Body of pancreas (tissue), 4 donors: ENCODE data around the gene RIOK1. TPM values are rescaled to one million over a fixed set of nuclear protein-coding genes. Genes with fewer than 3 reads are reported as not detected.

Experiments
- ATAC-seq: fragments of 150-250 bp; one replicate; pipeline ENCODE4 v1.9.1; 2016
- DNase-seq, 4 donors: peaks; one replicate each; pipeline ENCODE4 v3.0.0-alpha.2; 2019
- H3K27ac ChIP-seq, 4 donors: fragments of 200-600 bp; sonication (generic); 1 replicate in 3 of 4; 2 replicates in 1 of 4; pipeline versions ENCODE4 v1.5.1 to v1.6.1; 2016 to 2019; ENCODE audit warnings: mild to moderate bottlenecking in 1 of 4, mixed read lengths in 1 of 4, moderate library complexity in 1 of 4
- H3K27me3 ChIP-seq, 2 donors: fragments of 200-600 bp; sonication (generic); one replicate each; pipeline ENCODE4 v1.6.0; 2016; ENCODE audit warnings: mild to moderate bottlenecking in 1 of 2
- H3K36me3 ChIP-seq, 2 donors: fragments of 200-600 bp; sonication (generic); replicated peaks in 1 of 2; 2 replicates each; pipeline ENCODE4 v1.5.1; 2016; ENCODE audit warnings: low read depth in 2 of 2; ENCODE audit not compliant: insufficient read depth in 1 of 2
- H3K4me1 ChIP-seq: fragments of 200-600 bp; sonication (generic); one replicate; pipeline ENCODE4 v1.6.0; 2016
- H3K4me3 ChIP-seq, 2 donors: fragments of 200-600 bp; sonication (generic); 1 replicate in 1 of 2; 2 replicates in 1 of 2; pipeline ENCODE4 v1.5.1; 2016 to 2019
- H3K9me3 ChIP-seq, 3 donors: fragments of 200-600 bp; sonication (generic); 1 replicate in 2 of 3; 2 replicates in 1 of 3; pipeline ENCODE4 v1.5.1; 2016
- POLR2A ChIP-seq, 3 donors: fragments of 450-650 bp; IDR thresholded peaks; one replicate each; pipeline ENCODE4 v1.6.1; 2016; ENCODE audit warnings: antibody characterized with exemption in 3 of 3, mild to moderate bottlenecking in 2 of 3
- WGBS, 2 donors: methylation state at CpG; one replicate each; pipeline ENCODE4 v1.1.5; 2017; 5-methylcytosine and 5-hydroxymethylcytosine counted together
- intact Hi-C: fragments of 100-400 bp; cut with DNase I; formaldehyde crosslinking; loops from one replicate; pipeline ENCODE4 v1.15.1; 2023
- total RNA-seq, 2 donors: library from RNA; depleted of rRNA; stranded (reverse); fragments of >200 nt; gene quantifications; one replicate each; pipeline ENCODE4 v1.1.0, GENCODE V29; 2016
- TF ChIP-seq, protein P1 (sequence below), 7 experiments: fragments of 450-650 bp in 4 of 7; fragments of 200-600 bp in 3 of 7; sonication (generic) in 3 of 7; IDR thresholded peaks; one replicate each; pipeline ENCODE4 v1.5.1; 2016 to 2019; ENCODE audit warnings: antibody characterized with exemption in 7 of 7

The RIOK1 gene
- total RNA-seq, 2 donors from 2014 or later: 7.9 to 19.2 TPM

GRCh38 chr6:7401075-7401474, 11.5 kb downstream of the RIOK1 start:
- no peak for ATAC-seq
- intact Hi-C loops: no loop called here

DNA sequence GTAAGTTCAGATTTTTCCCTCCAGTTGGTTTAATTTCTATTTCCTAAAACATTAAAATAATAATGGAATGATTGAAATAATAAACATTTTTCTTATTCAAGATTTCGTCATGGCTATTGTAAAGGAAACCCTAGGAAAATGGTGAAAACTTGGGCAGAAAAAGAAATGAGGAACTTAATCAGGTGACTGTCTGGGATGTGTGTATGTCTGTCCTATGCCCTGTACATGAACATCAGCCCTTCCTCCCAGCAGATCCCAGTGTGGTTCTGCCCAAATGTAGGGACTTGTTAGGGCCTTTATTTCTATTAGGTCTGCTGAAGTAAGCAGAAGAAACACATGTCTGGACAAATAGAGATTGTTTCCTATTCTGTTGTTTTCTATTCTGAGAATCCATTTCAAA, 13.1 kb downstream of the RIOK1 start:
- 70 to 77% methylated on average over 1 of the region's 1 CpG for WGBS, 2 donors
- intact Hi-C loops: no loop called here
- DNase-seq (peak in 1 of 4 donors; percentile 26), ATAC-seq (no peak)
- no peak overlapping the region for H3K27ac ChIP-seq
- H3K4me3 ChIP-seq: no peak overlapping the region
- H3K36me3 ChIP-seq: peaks cover 4 to 42% of the 10 kb centered on the region in 2 donors
- no peaks in the 10 kb centered on the region for H3K9me3 ChIP-seq
- no peaks in the 10 kb centered on the region for H3K4me1 ChIP-seq
- H3K27me3 ChIP-seq: no peaks in the 10 kb centered on the region
- TF ChIP-seq, protein P1, sequence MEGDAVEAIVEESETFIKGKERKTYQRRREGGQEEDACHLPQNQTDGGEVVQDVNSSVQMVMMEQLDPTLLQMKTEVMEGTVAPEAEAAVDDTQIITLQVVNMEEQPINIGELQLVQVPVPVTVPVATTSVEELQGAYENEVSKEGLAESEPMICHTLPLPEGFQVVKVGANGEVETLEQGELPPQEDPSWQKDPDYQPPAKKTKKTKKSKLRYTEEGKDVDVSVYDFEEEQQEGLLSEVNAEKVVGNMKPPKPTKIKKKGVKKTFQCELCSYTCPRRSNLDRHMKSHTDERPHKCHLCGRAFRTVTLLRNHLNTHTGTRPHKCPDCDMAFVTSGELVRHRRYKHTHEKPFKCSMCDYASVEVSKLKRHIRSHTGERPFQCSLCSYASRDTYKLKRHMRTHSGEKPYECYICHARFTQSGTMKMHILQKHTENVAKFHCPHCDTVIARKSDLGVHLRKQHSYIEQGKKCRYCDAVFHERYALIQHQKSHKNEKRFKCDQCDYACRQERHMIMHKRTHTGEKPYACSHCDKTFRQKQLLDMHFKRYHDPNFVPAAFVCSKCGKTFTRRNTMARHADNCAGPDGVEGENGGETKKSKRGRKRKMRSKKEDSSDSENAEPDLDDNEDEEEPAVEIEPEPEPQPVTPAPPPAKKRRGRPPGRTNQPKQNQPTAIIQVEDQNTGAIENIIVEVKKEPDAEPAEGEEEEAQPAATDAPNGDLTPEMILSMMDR (IDR thresholded peaks at IDR 0.05): no peak
- no peak for TF ChIP-seq POLR2A (IDR thresholded peaks at IDR 0.05)

More at GRCh38 chr6:7401075-7401474, 11.5 kb downstream of the RIOK1 start:
- Histone ChIP-seq H3K4me1 (no peaks in the 10 kb centered on the region), H3K4me3 (no peak overlapping the region), H3K27me3 (no peaks in the 10 kb centered on the region), H3K36me3 (peaks cover 4 to 40% of the 10 kb centered on the region in 2 donors), H3K27ac (no peak overlapping the region), H3K9me3 (no peaks in the 10 kb centered on the region)
- TF ChIP-seq POLR2A (IDR thresholded peaks at IDR 0.05): no peak
- TF ChIP-seq, protein P1 (IDR thresholded peaks at IDR 0.05): no peak
- 78 to 82% methylated on average over 3 of the region's 3 CpGs for WGBS, 2 donors
- no peak for DNase-seq

- Histone ChIP-seq H3K27me3 (no peaks in the 10 kb centered on the region), H3K36me3 (peaks cover 4 to 42% of the 10 kb centered on the region in 2 donors), H3K4me1 (no peaks in the 10 kb centered on the region), H3K9me3 (no peaks in the 10 kb centered on the region), H3K4me3 (no peak overlapping the region), H3K27ac (no peak overlapping the region)
- intact Hi-C loops: no loop called here
- DNase-seq (no peak), ATAC-seq (no peak)
- WGBS, 2 donors: 74 to 77% methylated on average over 5 of the region's 5 CpGs
- TF ChIP-seq POLR2A (IDR thresholded peaks at IDR 0.05): no peak
- TF ChIP-seq, protein P1 (IDR thresholded peaks at IDR 0.05): no peak
Measured at GRCh38 chr6:7404546-7404945, 14.9 kb downstream of the RIOK1 start.

DNA sequence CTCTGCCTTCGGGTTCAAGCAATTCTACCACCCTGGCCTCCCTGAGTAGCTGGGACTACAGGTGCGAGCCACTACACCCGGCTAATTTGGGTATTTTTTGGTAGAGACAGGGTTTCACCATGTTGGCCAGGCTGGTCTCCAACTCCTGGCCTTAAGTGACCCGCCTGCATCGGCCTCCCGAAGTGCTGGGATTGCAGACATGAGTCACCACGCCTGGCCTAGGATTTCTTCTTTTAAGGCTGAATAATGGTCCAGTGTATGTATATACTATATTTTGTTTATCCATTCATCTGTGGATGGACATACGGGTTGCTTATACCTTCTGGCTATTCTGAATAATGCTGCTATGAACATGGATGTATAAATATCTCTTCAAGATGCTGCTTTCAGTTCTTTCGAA, 17.1 kb downstream of the RIOK1 start:
- no peak for TF ChIP-seq POLR2A (IDR thresholded peaks at IDR 0.05)
- TF ChIP-seq, protein P1 (IDR thresholded peaks at IDR 0.05): no peak
- H3K27me3 ChIP-seq: no peaks in the 10 kb centered on the region
- no peak overlapping the region for H3K4me3 ChIP-seq
- H3K27ac ChIP-seq: no peak overlapping the region
- H3K4me1 ChIP-seq: no peaks in the 10 kb centered on the region
- no peak for DNase-seq
- peaks cover 4 to 51% of the 10 kb centered on the region in 2 donors for H3K36me3 ChIP-seq
- WGBS, 2 donors: 91 to 92% methylated on average over 9 of the region's 9 CpGs
- no peak for ATAC-seq
- intact Hi-C loops: no loop called here
- no peaks in the 10 kb centered on the region for H3K9me3 ChIP-seq

DNA sequence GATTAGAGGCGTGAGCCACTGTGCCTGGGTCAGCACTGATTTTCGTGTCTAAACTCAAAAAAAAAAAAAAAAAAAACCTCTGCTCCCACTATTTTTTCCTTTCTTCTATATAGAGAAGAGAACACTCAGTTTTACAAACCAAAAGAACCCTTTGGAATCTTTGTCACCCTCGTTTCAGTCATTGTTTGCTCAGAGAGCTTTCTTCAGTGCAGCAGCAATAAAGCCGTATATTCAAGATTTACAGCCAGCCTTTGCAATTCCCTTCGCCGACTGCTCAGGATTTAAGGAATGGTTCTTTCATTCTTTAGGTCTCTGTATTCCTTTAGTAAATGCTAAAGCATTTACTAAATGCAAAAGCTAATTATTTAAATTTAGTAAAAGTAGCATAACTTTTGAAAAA, 20.1 kb downstream of the RIOK1 start:
- H3K4me1 ChIP-seq: no peaks in the 10 kb centered on the region
- H3K27me3 ChIP-seq: no peaks in the 10 kb centered on the region
- DNase-seq: no peak
- TF ChIP-seq, protein P1 (IDR thresholded peaks at IDR 0.05): no peak
- no peak for TF ChIP-seq POLR2A (IDR thresholded peaks at IDR 0.05)
- intact Hi-C loops: loop anchor here (10.0 kb wide), 1 partner anchor 165 kb away; no protein-coding TSS in a partner anchor
- 85 to 92% methylated on average over 6 of the region's 6 CpGs for WGBS, 2 donors
- no peak overlapping the region for H3K4me3 ChIP-seq
- no peak overlapping the region for H3K27ac ChIP-seq
- ATAC-seq: no peak
- no peaks in the 10 kb centered on the region for H3K9me3 ChIP-seq
- peaks cover 0 to 28% of the 10 kb centered on the region in 2 donors for H3K36me3 ChIP-seq
